Measurements from ENCODE around the gene FREM1.

- TF ChIP-seq, protein P1, sequence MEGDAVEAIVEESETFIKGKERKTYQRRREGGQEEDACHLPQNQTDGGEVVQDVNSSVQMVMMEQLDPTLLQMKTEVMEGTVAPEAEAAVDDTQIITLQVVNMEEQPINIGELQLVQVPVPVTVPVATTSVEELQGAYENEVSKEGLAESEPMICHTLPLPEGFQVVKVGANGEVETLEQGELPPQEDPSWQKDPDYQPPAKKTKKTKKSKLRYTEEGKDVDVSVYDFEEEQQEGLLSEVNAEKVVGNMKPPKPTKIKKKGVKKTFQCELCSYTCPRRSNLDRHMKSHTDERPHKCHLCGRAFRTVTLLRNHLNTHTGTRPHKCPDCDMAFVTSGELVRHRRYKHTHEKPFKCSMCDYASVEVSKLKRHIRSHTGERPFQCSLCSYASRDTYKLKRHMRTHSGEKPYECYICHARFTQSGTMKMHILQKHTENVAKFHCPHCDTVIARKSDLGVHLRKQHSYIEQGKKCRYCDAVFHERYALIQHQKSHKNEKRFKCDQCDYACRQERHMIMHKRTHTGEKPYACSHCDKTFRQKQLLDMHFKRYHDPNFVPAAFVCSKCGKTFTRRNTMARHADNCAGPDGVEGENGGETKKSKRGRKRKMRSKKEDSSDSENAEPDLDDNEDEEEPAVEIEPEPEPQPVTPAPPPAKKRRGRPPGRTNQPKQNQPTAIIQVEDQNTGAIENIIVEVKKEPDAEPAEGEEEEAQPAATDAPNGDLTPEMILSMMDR (conservative IDR thresholded peaks at IDR 0.05): no peak
- TF ChIP-seq EZH2 (IDR thresholded peaks at IDR 0.05; ENCODE audit: low read depth): no peak
Observed at GRCh38 chr9:14822666-14823065, 87.6 kb downstream of the FREM1 start.
